ENCODE data around the gene AMOTL1. TPM values are rescaled to one million over a fixed set of nuclear protein-coding genes. Genes with fewer than 3 reads are reported as not detected.

AMOTL1 gene
- total RNA-seq, 1 donor from 2014 or later = 79.3 TPM

- Histone ChIP-seq H3K9ac (ENCODE audit: low read depth in 1 of 3, low read length in 3 of 3) (peak overlapping the region in 1 of 3 donors; percentile 28), H3K4me1 (ENCODE audit: control insufficient read depth in 3 of 3, insufficient read depth in 3 of 3, low read length in 3 of 3) (peaks cover 36 to 52% (median 39%) of the 10 kb centered on the region in 3 donors), H3K27me3 (ENCODE audit: control insufficient read depth in 3 of 3, insufficient read depth in 3 of 3, low read length in 3 of 3) (no peaks in the 10 kb centered on the region), H3K4me3 (ENCODE audit: low read length in 3 of 3) (no peak overlapping the region), H3K36me3 (ENCODE audit: control insufficient read depth in 3 of 3, insufficient read depth in 3 of 3, low read length in 3 of 3) (no peaks in the 10 kb centered on the region), H3K27ac (ENCODE audit: low read depth, low read length) (peak overlapping the region; percentile 29), H3K9me3 (ENCODE audit: control insufficient read depth in 3 of 3, low read length in 3 of 3) (no peaks in the 10 kb centered on the region)
Observed at GRCh38 chr11:94766713-94767206, 1.4 kb upstream of the AMOTL1 start.

DNA sequence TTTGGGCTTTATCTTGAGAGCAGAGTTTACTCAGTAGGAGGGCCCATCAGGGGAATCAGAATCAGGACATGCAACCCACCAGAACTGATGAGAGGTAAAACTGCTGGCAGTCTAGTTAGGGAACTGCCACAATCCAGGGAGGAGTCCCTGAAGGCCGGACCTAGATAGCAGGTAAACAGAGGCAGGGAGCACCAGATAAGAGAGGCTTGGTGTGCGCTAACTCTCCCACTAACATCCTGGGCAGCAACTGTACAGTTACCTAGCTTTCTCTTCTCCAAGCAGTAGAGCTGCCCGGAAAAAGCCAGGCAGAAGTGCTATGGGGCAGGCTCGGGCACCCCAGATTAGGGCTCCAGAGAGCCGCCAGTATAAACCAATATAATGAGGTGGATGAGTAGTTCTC lies 865 bp upstream of the AMOTL1 start:
- Histone ChIP-seq H3K4me3 (ENCODE audit: low read length in 3 of 3) (peak overlapping the region in 2 of 3 donors; percentile 54 to 89), H3K9ac (ENCODE audit: low read depth in 1 of 3, low read length in 3 of 3) (peak overlapping the region in 2 of 3 donors; percentile 36 to 95), H3K36me3 (ENCODE audit: control insufficient read depth in 3 of 3, insufficient read depth in 3 of 3, low read length in 3 of 3) (no peaks in the 10 kb centered on the region), H3K4me1 (ENCODE audit: control insufficient read depth in 3 of 3, insufficient read depth in 3 of 3, low read length in 3 of 3) (peaks cover 35 to 53% (median 43%) of the 10 kb centered on the region in 3 donors), H3K27ac (ENCODE audit: low read depth, low read length) (peak overlapping the region; percentile 88), H3K27me3 (ENCODE audit: control insufficient read depth in 3 of 3, insufficient read depth in 3 of 3, low read length in 3 of 3) (no peaks in the 10 kb centered on the region), H3K9me3 (ENCODE audit: control insufficient read depth in 3 of 3, low read length in 3 of 3) (no peaks in the 10 kb centered on the region)

GRCh38 chr11:94768602-94769541 lies 716 bp downstream of the AMOTL1 start:
- Histone ChIP-seq H3K4me1 (ENCODE audit: control insufficient read depth in 3 of 3, insufficient read depth in 3 of 3, low read length in 3 of 3) (peaks cover 34 to 49% (median 41%) of the 10 kb centered on the region in 3 donors), H3K27me3 (ENCODE audit: control insufficient read depth in 3 of 3, insufficient read depth in 3 of 3, low read length in 3 of 3) (no peaks in the 10 kb centered on the region), H3K36me3 (ENCODE audit: control insufficient read depth in 3 of 3, insufficient read depth in 3 of 3, low read length in 3 of 3) (no peaks in the 10 kb centered on the region), H3K9ac (ENCODE audit: low read depth in 1 of 3, low read length in 3 of 3) (peak overlapping the region; percentile 90 to 95 (median 94)), H3K27ac (ENCODE audit: low read depth, low read length) (peak overlapping the region; percentile 88), H3K4me3 (ENCODE audit: low read length in 3 of 3) (peak overlapping the region; percentile 87 to 94 (median 89)), H3K9me3 (ENCODE audit: control insufficient read depth in 3 of 3, low read length in 3 of 3) (no peaks in the 10 kb centered on the region)

DNA sequence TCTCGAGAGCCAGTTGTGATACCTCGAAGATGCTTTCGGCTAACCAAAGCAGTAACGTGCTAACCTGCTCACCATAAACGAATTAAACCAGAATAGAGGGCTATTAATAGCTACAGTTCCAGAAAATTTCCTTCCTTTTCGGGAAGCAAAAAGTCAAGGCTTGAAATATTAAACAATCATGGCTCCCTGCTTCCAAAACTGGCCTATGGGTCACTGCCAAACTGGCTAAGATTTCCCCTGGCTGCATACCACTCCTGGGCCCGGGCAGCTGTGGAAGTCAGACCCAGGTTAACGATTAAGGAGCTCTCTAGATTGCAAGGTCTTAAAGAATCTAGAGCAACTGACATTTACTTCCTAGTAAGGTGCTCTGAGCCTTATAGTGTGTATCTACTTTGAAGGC lies 1.7 kb downstream of the AMOTL1 start:
- H3K4me1 ChIP-seq (ENCODE audit: control insufficient read depth in 3 of 3, insufficient read depth in 3 of 3, low read length in 3 of 3) = peaks cover 41 to 59% (median 51%) of the 10 kb centered on the region in 3 donors
- no peaks in the 10 kb centered on the region for H3K36me3 ChIP-seq (ENCODE audit: control insufficient read depth in 3 of 3, insufficient read depth in 3 of 3, low read length in 3 of 3)
- no peaks in the 10 kb centered on the region for H3K9me3 ChIP-seq (ENCODE audit: control insufficient read depth in 3 of 3, low read length in 3 of 3)
- H3K4me3 ChIP-seq (ENCODE audit: low read length in 3 of 3) = peak overlapping the region; percentile 87 to 94 (median 89)
- H3K9ac ChIP-seq (ENCODE audit: low read depth in 1 of 3, low read length in 3 of 3) = peak overlapping the region; percentile 90 to 95 (median 94)
- peak overlapping the region; percentile 88 for H3K27ac ChIP-seq (ENCODE audit: low read depth, low read length)
- no peaks in the 10 kb centered on the region for H3K27me3 ChIP-seq (ENCODE audit: control insufficient read depth in 3 of 3, insufficient read depth in 3 of 3, low read length in 3 of 3)

GRCh38 chr11:94770563-94771120 lies 2.5 kb downstream of the AMOTL1 start:
- Histone ChIP-seq H3K4me3 (ENCODE audit: low read length in 3 of 3) (peak overlapping the region in 2 of 3 donors; percentile 89 to 94), H3K4me1 (ENCODE audit: control insufficient read depth in 3 of 3, insufficient read depth in 3 of 3, low read length in 3 of 3) (peaks cover 41 to 66% (median 56%) of the 10 kb centered on the region in 3 donors), H3K27me3 (ENCODE audit: control insufficient read depth in 3 of 3, insufficient read depth in 3 of 3, low read length in 3 of 3) (no peaks in the 10 kb centered on the region), H3K36me3 (ENCODE audit: control insufficient read depth in 3 of 3, insufficient read depth in 3 of 3, low read length in 3 of 3) (no peaks in the 10 kb centered on the region), H3K27ac (ENCODE audit: low read depth, low read length) (peak overlapping the region; percentile 88), H3K9me3 (ENCODE audit: control insufficient read depth in 3 of 3, low read length in 3 of 3) (no peaks in the 10 kb centered on the region), H3K9ac (ENCODE audit: low read depth in 1 of 3, low read length in 3 of 3) (peak overlapping the region; percentile 24 to 95 (median 26))

GRCh38 chr11:94771390-94771789 lies 3.2 kb downstream of the AMOTL1 start:
- Histone ChIP-seq H3K27me3 (ENCODE audit: control insufficient read depth in 3 of 3, insufficient read depth in 3 of 3, low read length in 3 of 3) (no peaks in the 10 kb centered on the region), H3K27ac (ENCODE audit: low read depth, low read length) (peak overlapping the region; percentile 60), H3K9me3 (ENCODE audit: control insufficient read depth in 3 of 3, low read length in 3 of 3) (no peaks in the 10 kb centered on the region), H3K4me1 (ENCODE audit: control insufficient read depth in 3 of 3, insufficient read depth in 3 of 3, low read length in 3 of 3) (peaks cover 48 to 73% (median 63%) of the 10 kb centered on the region in 3 donors), H3K4me3 (ENCODE audit: low read length in 3 of 3) (peak overlapping the region in 1 of 3 donors; percentile 29), H3K36me3 (ENCODE audit: control insufficient read depth in 3 of 3, insufficient read depth in 3 of 3, low read length in 3 of 3) (no peaks in the 10 kb centered on the region), H3K9ac (ENCODE audit: low read depth in 1 of 3, low read length in 3 of 3) (no peak overlapping the region)

DNA sequence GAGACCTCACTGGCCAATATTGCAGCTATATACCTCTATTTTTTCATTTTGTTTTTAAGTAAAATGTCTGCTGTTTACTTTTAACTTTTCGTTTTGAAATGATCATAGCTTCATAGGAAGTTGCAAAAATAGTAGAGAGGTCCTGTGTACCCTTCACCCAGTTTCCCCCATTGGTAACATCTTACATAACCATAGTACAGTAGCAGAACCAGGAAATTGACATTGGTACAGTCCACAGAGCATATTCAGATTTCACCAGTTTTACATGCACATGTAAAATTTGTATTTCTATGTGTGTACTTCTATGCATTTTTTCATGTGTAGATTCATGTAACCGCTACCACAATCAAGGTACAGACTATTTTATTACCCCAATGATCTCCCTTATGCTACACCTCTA lies 3.8 kb downstream of the AMOTL1 start:
- Histone ChIP-seq H3K36me3 (ENCODE audit: control insufficient read depth in 3 of 3, insufficient read depth in 3 of 3, low read length in 3 of 3) (no peaks in the 10 kb centered on the region), H3K9ac (ENCODE audit: low read depth in 1 of 3, low read length in 3 of 3) (no peak overlapping the region), H3K9me3 (ENCODE audit: control insufficient read depth in 3 of 3, low read length in 3 of 3) (no peaks in the 10 kb centered on the region), H3K27ac (ENCODE audit: low read depth, low read length) (peak overlapping the region; percentile 60), H3K27me3 (ENCODE audit: control insufficient read depth in 3 of 3, insufficient read depth in 3 of 3, low read length in 3 of 3) (no peaks in the 10 kb centered on the region), H3K4me3 (ENCODE audit: low read length in 3 of 3) (peak overlapping the region in 1 of 3 donors; percentile 29), H3K4me1 (ENCODE audit: control insufficient read depth in 3 of 3, insufficient read depth in 3 of 3, low read length in 3 of 3) (peaks cover 53 to 76% (median 67%) of the 10 kb centered on the region in 3 donors)

DNA sequence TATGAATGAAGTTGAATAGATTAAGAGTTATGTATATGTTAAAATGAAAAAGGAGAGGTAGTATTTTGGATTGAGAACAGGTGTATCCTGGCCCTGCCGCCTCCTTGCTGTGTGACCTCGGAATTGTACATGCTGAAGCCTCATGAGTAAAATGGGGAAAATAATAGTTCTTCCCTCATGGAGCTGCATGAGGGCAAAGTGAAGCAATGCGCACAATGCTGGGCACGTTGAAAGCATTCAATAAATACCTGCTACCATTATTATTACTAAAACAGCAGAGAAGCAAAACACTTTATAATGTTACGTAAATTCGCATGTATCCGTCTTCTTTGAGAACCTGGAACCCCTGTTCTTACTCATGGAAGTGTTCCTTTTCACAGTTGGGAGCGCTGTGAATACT lies 5.7 kb downstream of the AMOTL1 start:
- H3K27me3 ChIP-seq (ENCODE audit: control insufficient read depth in 3 of 3, insufficient read depth in 3 of 3, low read length in 3 of 3) = no peaks in the 10 kb centered on the region
- peaks cover 50 to 74% (median 60%) of the 10 kb centered on the region in 3 donors for H3K4me1 ChIP-seq (ENCODE audit: control insufficient read depth in 3 of 3, insufficient read depth in 3 of 3, low read length in 3 of 3)
- no peak overlapping the region for H3K9ac ChIP-seq (ENCODE audit: low read depth in 1 of 3, low read length in 3 of 3)
- no peaks in the 10 kb centered on the region for H3K9me3 ChIP-seq (ENCODE audit: control insufficient read depth in 3 of 3, low read length in 3 of 3)
- H3K27ac ChIP-seq (ENCODE audit: low read depth, low read length) = peak overlapping the region; percentile 67
- no peaks in the 10 kb centered on the region for H3K36me3 ChIP-seq (ENCODE audit: control insufficient read depth in 3 of 3, insufficient read depth in 3 of 3, low read length in 3 of 3)
- peak overlapping the region in 1 of 3 donors; percentile 6 for H3K4me3 ChIP-seq (ENCODE audit: low read length in 3 of 3)

DNA sequence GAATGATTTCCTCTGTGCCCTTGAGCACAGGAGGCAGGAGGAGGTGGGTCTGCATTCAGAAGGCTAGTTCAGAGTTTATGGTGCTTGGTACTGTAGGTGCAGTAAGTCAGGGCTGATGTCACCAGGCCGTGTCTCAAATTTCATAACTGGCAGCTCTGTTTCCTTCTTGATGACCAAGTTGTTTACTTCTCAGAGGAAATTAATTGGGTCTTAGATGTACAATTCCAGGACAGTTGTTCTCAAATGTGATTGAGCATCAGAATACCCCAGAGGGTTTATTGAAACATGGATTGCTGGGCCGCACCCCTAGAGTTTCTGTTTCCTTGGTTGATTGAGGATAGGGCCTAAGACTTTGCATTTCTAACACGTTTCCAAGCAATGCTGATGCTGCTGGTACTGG lies 6.2 kb downstream of the AMOTL1 start:
- no peak overlapping the region for H3K4me3 ChIP-seq (ENCODE audit: low read length in 3 of 3)
- peak overlapping the region; percentile 67 for H3K27ac ChIP-seq (ENCODE audit: low read depth, low read length)
- peaks cover 50 to 73% (median 59%) of the 10 kb centered on the region in 3 donors for H3K4me1 ChIP-seq (ENCODE audit: control insufficient read depth in 3 of 3, insufficient read depth in 3 of 3, low read length in 3 of 3)

More for the DNA sequence above, 6.2 kb downstream of the AMOTL1 start:
- Histone ChIP-seq H3K9me3 (ENCODE audit: control insufficient read depth in 3 of 3, low read length in 3 of 3) (no peaks in the 10 kb centered on the region), H3K27me3 (ENCODE audit: control insufficient read depth in 3 of 3, insufficient read depth in 3 of 3, low read length in 3 of 3) (no peaks in the 10 kb centered on the region), H3K36me3 (ENCODE audit: control insufficient read depth in 3 of 3, insufficient read depth in 3 of 3, low read length in 3 of 3) (no peaks in the 10 kb centered on the region), H3K9ac (ENCODE audit: low read depth in 1 of 3, low read length in 3 of 3) (no peak overlapping the region)
